Ishikawa (cell line): ENCODE measurements around the gene NSUN5.

ENCODE experiments used
- EP300 ChIP-seq: IDR thresholded peaks from 2 replicates; pipeline ENCODE4 v1.6.1; 2012; ENCODE audit warnings: borderline replicate concordance
- TAF1 ChIP-seq: IDR thresholded peaks from 2 replicates; pipeline ENCODE4 v1.6.1; 2012; ENCODE audit warnings: low read depth, mild to moderate bottlenecking
- TCF12 ChIP-seq: IDR thresholded peaks from 2 replicates; pipeline ENCODE4 v1.6.1; 2012; ENCODE audit warnings: low read depth
- YY1 ChIP-seq: IDR thresholded peaks from 2 replicates; pipeline ENCODE4 v1.6.1; 2012; ENCODE audit warnings: low read depth
- ZBTB7A ChIP-seq: IDR thresholded peaks from 2 replicates; pipeline ENCODE4 v1.6.1; 2012; ENCODE audit warnings: low read depth
- TF ChIP-seq, protein P1 (sequence below): IDR thresholded peaks from 2 replicates; pipeline ENCODE4 v1.6.1; 2012
- TF ChIP-seq, protein P2 (sequence below): IDR thresholded peaks from 2 replicates; pipeline ENCODE4 v1.6.1; 2012; ENCODE audit warnings: low read depth, mild to moderate bottlenecking

DNA sequence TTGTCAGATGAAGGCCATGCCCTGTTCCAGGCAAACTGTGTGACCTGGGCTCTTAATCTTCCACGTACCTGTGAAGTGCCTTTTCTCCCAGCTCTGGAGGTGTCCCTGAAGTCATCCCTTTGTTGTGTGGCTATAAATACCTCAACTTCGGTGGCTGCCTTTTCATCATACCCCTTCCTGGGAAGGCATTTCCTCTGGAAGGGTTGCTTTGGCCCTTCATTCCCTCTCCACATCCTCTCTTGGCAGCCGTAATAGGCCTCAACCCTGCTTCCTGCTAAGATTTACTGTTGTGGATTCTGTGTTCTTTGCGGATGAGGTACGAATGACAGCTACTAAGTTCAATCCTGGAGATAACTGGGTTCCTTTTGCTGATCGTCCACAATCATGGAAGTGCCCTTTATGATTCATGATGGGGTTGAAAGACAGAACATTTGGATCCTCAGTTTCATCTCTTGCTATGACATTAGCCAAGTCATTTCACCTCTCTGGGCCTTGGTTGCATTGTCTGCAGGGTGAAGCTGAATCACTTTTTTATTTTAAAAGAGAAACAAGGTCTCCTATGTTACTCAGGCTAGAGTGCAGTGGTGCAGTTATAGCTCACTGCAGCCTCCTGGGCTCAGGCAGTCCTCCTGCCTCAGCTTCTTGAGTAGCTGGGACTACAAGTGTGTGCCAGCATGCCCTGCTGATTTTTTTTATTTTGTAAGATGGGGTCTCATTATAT is 43.0 kb upstream of the NSUN5 start:
- TF ChIP-seq, protein P1, sequence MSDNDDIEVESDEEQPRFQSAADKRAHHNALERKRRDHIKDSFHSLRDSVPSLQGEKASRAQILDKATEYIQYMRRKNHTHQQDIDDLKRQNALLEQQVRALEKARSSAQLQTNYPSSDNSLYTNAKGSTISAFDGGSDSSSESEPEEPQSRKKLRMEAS: no peak
- TF ChIP-seq TAF1: no peak
- TF ChIP-seq, protein P2, sequence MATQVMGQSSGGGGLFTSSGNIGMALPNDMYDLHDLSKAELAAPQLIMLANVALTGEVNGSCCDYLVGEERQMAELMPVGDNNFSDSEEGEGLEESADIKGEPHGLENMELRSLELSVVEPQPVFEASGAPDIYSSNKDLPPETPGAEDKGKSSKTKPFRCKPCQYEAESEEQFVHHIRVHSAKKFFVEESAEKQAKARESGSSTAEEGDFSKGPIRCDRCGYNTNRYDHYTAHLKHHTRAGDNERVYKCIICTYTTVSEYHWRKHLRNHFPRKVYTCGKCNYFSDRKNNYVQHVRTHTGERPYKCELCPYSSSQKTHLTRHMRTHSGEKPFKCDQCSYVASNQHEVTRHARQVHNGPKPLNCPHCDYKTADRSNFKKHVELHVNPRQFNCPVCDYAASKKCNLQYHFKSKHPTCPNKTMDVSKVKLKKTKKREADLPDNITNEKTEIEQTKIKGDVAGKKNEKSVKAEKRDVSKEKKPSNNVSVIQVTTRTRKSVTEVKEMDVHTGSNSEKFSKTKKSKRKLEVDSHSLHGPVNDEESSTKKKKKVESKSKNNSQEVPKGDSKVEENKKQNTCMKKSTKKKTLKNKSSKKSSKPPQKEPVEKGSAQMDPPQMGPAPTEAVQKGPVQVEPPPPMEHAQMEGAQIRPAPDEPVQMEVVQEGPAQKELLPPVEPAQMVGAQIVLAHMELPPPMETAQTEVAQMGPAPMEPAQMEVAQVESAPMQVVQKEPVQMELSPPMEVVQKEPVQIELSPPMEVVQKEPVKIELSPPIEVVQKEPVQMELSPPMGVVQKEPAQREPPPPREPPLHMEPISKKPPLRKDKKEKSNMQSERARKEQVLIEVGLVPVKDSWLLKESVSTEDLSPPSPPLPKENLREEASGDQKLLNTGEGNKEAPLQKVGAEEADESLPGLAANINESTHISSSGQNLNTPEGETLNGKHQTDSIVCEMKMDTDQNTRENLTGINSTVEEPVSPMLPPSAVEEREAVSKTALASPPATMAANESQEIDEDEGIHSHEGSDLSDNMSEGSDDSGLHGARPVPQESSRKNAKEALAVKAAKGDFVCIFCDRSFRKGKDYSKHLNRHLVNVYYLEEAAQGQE: no peak
- TF ChIP-seq YY1: no peak
- TF ChIP-seq EP300: no peak
- no peak for TF ChIP-seq ZBTB7A
- TF ChIP-seq TCF12: no peak
